GM13977 (cell line): ENCODE results near the gene CAMK1.

ENCODE experiments used
- DNase-seq: peaks from one replicate; pipeline ENCODE4 v3.0.0; 2012; ENCODE audit warnings: low spot score
- in situ Hi-C: fragments of 300-500 bp; cut with MboI; formaldehyde crosslinking; loops from one replicate; pipeline ENCODE4 v1.12.0; 2022; ENCODE audit warnings: low sequenced_read_pairs, low pct_unique_long_range_greater_than_20kb, mixed read lengths, inconsistent platforms; ENCODE audit not compliant: unreplicated experiment
- TF ChIP-seq, protein P1 (sequence below): IDR thresholded peaks from 2 replicates; pipeline ENCODE4 v1.5.1; 2012; ENCODE audit warnings: mild to moderate bottlenecking, control low read depth; ENCODE audit not compliant: insufficient read depth; ENCODE audit errors: extremely low read depth, missing control alignments

Gene CAMK1

DNA sequence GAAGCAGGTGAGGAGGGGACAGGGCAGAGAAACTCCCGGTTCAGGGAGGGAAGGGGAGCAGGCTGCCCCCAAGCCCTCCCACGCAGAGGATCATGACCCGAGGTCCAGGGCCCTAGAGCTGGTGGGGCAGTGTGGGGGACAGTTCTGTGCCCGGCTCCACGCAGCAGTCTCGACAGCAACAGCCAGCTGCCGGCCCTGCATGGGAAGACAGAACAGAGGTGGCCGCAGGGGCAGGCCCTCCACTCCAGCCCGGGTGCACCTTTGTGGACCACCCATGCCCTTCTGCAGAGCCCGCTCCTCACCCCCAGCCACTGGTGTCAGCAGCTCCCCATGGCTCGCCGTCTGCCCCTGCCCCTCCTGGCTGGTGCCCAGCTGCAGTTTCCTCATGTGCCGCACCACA is 12.3 kb downstream of the CAMK1 start:
- TF ChIP-seq, protein P1, sequence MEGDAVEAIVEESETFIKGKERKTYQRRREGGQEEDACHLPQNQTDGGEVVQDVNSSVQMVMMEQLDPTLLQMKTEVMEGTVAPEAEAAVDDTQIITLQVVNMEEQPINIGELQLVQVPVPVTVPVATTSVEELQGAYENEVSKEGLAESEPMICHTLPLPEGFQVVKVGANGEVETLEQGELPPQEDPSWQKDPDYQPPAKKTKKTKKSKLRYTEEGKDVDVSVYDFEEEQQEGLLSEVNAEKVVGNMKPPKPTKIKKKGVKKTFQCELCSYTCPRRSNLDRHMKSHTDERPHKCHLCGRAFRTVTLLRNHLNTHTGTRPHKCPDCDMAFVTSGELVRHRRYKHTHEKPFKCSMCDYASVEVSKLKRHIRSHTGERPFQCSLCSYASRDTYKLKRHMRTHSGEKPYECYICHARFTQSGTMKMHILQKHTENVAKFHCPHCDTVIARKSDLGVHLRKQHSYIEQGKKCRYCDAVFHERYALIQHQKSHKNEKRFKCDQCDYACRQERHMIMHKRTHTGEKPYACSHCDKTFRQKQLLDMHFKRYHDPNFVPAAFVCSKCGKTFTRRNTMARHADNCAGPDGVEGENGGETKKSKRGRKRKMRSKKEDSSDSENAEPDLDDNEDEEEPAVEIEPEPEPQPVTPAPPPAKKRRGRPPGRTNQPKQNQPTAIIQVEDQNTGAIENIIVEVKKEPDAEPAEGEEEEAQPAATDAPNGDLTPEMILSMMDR = no peak
- in situ Hi-C loops = no loop called here
- DNase-seq = no peak

DNA sequence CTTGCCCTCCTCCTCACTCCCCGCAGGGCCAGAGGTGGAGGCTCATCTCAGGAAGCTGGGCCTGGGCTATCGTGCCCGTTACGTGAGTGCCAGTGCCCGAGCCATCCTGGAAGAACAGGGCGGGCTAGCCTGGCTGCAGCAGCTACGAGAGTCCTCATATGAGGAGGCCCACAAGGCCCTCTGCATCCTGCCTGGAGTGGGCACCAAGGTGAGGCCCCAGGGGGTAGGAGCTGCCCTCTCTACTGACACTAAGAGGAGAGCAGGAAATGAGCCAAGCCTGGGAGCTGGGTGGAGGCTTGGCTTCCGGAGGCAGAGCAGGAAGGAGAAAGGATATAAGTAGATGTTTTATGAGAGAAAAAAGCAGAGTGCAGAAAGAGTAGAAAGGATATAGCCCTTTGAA is 15.1 kb downstream of the CAMK1 start:
- in situ Hi-C loops = no loop called here
- DNase-seq = no peak
- TF ChIP-seq, protein P1 = no peak

DNA sequence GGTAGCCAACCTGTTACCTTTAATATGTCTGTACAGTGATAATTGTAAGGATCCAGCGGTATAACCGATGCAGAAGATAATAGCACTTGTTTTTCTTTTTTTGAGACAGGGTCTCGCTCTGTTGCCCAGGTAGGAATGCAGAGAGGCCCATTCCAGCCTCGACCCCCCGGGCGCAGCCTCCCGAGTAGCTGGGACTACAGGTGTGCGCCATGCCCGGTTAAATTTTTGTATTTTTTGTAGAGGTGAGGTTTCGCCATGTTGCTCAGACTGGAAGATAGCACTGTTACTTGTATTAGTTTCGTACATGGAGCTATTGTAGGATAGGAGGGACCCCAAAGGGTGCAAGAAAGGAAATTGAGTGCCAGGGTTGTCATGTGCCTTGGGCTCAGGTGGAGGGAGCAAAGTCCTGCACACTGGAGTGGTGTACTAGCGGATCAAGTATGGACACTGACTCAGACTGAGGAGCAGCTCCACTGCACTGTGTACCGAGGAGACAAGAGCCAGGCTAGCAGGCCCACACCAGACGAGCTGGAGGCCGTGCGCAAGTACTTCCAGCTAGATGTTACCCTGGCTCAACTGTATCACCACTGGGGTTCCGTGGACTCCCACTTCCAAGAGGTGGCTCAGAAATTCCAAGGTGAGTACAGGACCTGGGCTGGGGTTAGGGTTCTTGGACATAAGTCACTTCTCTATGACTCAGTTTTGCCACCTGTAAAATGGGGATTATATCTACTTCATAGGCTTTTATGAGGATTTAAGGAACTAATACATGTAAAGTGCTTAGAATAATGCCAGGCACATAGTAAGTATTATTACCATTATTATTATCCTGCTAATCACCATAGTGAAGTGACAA is 19.0 kb downstream of the CAMK1 start:
- in situ Hi-C loops = no loop called here
- TF ChIP-seq, protein P1 = no peak
- DNase-seq = peak; percentile 45

DNA sequence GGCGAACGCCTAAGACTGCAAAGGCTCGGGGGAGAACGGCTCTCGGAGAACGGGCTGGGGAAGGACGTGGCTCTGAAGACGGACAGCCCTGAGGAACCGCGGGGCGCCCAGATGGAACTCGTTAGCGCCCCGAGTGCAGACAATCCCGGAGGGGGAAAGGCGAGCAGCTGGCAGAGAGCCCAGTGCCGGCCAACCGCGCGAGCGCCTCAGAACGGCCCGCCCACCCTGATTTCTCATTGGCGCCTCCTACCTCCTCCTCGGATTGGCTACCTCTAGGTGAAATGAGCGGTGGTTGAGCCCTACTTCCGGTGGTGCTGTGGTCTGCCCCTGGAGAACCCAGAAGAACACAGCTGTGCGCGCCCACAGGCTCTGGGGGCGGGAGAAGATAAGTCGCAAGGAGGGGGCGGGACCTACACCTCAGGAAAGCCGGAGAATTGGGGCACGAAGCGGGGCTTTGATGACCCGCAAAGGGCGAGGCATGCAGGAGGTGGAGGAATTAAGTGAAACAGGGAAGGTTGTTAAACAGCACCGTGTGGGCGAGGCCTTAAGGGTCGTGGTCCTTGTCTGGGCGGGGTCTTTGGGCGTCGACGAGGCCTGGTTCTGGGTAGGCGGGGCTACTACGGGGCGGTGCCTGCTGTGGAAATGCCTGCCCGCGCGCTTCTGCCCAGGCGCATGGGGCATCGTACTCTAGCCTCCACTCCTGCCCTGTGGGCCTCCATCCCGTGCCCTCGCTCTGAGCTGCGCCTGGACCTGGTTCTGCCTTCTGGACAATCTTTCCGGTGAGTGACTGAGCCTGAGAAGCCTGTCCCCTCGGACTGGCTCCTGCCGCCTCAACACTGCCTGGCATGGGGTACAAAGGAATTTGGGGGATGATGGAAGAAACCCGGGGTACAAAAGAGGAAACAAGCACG is 19.8 kb downstream of the CAMK1 start, which contains the start of gene OGG1:
Gene OGG1 (plus strand): TSS at position 308 of the 911 bp plus-strand sequence. CDS start 335 bp downstream, at position 643.
- DNase-seq = peak; percentile 97
- TF ChIP-seq, protein P1 = no peak
- in situ Hi-C loops = no loop called here

DNA sequence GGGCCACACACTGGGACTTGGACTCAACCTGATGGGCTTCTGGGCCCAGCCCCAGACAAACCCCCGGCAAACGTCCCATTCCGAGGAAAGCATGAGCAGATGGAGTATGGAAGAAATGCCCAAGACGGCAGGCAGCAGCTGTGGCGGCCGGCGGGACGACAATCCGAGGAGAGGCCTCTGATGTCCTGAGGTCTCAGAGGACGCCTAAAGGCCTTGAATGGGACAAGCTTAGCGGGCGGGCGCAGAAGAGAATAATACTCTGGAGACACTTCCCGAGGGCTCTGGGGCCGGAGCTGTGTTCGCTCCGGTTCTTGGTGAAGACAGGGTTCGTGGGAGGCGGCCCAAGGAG is 20.5 kb downstream of the CAMK1 start:
- TF ChIP-seq, protein P1 = no peak
- in situ Hi-C loops = no loop called here
- no peak for DNase-seq

DNA sequence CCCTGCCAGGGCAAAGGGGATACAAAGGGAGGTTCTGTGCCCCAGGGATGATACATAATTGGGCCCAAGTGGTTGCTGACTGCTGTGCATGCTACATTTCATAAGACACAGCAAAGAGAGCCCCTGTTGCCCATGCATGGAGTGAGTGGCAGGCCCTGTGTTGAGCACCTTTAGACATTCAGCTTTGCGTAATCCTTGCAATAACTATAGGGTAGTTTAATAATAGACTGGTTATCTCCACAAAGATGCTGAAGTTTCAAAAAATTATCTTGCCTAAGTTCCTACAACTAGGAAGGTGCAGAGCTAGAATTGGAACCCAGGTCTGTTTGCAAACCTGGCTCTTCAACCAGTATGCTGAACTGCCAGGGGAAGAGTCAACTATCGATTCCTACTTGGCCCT is 21.7 kb downstream of the CAMK1 start:
- in situ Hi-C loops = no loop called here
- TF ChIP-seq, protein P1 = no peak
- DNase-seq = no peak
